Lower leg skin (tissue), 3 donors: Measurements from ENCODE around the gene NKX2-3.

Source experiments
- POLR2A ChIP-seq, 2 donors: fragments of 450-650 bp; IDR thresholded peaks; one replicate each; pipeline ENCODE4 v1.6.1; 2016 to 2017; ENCODE audit warnings: antibody characterized with exemption in 2 of 2, mild to moderate bottlenecking in 1 of 2, moderate library complexity in 1 of 2
- TF ChIP-seq, protein P1 (sequence below), 3 donors: fragments of 450-650 bp; IDR thresholded peaks; one replicate each; pipeline ENCODE4 v1.5.1; 2016; ENCODE audit warnings: antibody characterized with exemption in 3 of 3, mild to moderate bottlenecking in 3 of 3, moderate library complexity in 2 of 3

DNA sequence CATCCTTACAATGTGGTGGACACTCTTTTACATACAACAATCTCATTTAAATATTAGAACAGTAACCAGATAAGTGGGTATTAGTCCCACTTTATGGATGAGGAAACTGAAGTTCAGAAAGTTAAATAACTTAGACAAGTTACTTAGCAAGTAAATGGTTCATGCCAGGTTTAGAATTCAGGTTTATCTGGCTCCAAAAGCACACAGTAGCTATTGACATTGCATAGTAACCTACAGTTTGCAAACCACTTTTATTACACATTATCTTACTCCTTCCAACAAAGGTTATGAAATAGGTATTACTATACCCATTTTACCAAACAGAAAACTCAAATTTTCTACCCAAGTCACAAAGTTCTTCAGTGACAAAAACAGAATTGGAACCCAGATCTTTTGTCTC, 19.7 kb upstream of the NKX2-3 start:
- no peak for TF ChIP-seq POLR2A (IDR thresholded peaks at IDR 0.05)
- TF ChIP-seq, protein P1, sequence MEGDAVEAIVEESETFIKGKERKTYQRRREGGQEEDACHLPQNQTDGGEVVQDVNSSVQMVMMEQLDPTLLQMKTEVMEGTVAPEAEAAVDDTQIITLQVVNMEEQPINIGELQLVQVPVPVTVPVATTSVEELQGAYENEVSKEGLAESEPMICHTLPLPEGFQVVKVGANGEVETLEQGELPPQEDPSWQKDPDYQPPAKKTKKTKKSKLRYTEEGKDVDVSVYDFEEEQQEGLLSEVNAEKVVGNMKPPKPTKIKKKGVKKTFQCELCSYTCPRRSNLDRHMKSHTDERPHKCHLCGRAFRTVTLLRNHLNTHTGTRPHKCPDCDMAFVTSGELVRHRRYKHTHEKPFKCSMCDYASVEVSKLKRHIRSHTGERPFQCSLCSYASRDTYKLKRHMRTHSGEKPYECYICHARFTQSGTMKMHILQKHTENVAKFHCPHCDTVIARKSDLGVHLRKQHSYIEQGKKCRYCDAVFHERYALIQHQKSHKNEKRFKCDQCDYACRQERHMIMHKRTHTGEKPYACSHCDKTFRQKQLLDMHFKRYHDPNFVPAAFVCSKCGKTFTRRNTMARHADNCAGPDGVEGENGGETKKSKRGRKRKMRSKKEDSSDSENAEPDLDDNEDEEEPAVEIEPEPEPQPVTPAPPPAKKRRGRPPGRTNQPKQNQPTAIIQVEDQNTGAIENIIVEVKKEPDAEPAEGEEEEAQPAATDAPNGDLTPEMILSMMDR (IDR thresholded peaks at IDR 0.05) = no peak
